GM21447 (cell line): Measurements from ENCODE around the gene XPO4.

Experiments used
- ATAC-seq: cut with Tn5 transposase; IDR thresholded peaks from one replicate; pipeline ENCODE4 v1.9.1; 2021; ENCODE audit not compliant: unreplicated experiment

The XPO4 gene

GRCh38 chr13:20831254-20831653 is 71.3 kb downstream of the XPO4 start:
- ATAC-seq, result no peak

GRCh38 chr13:20828539-20829364 is 73.8 kb downstream of the XPO4 start:
- ATAC-seq, result peak; percentile 83

GRCh38 chr13:20826843-20827560 is 75.5 kb downstream of the XPO4 start:
- ATAC-seq, result no peak

- ATAC-seq, result no peak
Measured at GRCh38 chr13:20826301-20826700, 76.2 kb downstream of the XPO4 start.

- no peak for ATAC-seq
Measured at GRCh38 chr13:20825477-20825875, 77.1 kb downstream of the XPO4 start.

DNA sequence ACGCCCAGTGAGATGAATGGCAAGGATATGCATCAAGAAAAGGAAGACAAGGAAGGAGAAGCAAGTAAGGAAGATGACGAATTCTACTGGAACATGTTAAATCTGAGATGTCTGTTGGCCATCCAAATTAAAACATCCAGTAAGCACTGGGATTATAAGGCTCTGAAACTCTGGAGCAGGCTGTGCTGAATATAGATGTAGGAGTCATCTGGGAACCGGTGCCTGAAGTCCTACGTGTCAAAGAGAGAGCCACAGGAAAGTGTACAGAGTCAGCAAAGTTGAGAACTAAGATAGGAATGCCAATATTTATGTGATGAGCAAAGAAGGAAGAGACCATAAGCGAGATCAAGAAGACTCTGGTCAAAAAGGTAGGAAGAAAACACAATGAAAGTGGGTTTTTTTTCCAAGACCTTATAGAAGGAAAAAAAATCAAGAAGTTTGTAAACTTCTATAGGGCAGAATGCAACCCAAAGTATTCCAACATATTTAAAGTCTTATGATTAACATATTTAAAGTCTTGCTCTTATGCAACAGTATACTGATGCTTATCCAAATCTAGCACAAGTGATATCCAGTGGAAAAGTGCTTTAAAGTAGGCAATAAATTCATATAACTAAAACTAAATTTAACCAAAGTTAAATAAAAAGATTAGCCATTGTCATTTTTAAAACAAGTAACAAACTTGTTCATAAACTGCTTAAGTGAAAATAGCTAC is 77.6 kb downstream of the XPO4 start:
- no peak for ATAC-seq

- no peak for ATAC-seq
Measured at GRCh38 chr13:20823071-20823470, 79.5 kb downstream of the XPO4 start.

DNA sequence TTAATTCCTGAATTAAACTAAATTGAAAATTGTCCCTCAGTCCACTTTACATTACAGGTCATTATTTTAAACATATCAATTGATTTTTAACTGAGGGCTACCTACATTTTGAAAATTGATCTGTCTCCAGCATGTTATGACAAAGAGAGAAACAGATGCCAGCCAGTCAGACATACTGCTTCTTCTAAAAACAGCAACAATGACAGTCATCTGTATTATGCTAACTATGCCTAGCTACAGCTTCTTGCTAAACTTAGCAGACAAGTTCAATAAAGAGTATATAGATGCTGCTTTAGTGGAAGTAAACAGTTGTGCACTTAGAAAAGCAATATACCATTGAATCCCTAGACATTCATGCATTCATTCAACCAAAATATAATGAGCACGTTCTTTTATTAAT is 80.1 kb downstream of the XPO4 start:
- ATAC-seq, result no peak

DNA sequence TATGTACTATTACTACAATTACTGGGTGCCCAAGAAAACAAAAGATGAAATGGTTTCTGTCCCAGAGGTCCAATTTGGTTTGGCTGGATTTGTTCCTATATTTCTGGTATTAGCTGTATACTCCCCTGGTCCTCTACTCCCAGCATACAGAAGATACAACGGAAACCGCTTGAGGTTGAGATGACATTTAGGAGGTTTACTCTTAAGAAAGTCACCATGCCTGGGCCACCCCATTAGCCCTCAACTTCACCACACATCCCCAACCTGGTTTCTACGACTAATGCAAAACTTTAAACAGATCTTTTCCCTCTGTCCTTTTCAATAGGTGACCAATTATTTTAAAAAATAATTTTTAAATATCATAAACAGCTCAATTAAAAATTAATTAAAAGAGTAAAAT is 82.8 kb downstream of the XPO4 start:
- ATAC-seq, result no peak

- ATAC-seq, result no peak
Measured at GRCh38 chr13:20815464-20815863, 87.1 kb downstream of the XPO4 start.

- ATAC-seq, result no peak
Measured at GRCh38 chr13:20814224-20814910, 88.2 kb downstream of the XPO4 start.

GRCh38 chr13:20812890-20813289 is 89.7 kb downstream of the XPO4 start:
- ATAC-seq, result no peak

GRCh38 chr13:20810808-20811207 is 91.7 kb downstream of the XPO4 start:
- no peak for ATAC-seq

GRCh38 chr13:20808874-20809273 is 93.7 kb downstream of the XPO4 start:
- no peak for ATAC-seq

- ATAC-seq, result no peak
Measured at GRCh38 chr13:20803180-20803965, 99.2 kb downstream of the XPO4 start.

DNA sequence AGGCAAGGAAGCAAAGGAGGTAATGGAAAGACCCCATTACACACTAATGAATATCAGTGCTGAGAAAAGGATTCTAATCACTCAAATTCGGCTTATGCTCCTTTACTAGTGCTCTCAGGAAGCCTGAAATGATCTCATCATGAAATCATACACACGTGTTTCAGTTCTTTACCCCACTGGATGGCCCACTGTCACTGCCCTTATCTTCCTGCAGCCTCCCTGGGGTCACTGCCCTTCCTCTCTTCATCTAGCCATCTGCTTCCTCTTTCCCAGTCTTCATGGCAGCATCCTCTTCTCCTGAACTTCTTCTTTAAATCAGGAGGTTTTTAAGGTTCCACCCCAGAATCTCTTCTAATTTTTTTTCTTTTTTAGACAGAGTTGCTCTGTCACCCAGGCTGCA is 100.8 kb downstream of the XPO4 start:
- ATAC-seq, result no peak

- no peak for ATAC-seq
Measured at GRCh38 chr13:20799726-20800416, 102.7 kb downstream of the XPO4 start.

GRCh38 chr13:20798027-20798426 is 104.5 kb downstream of the XPO4 start:
- no peak for ATAC-seq

GRCh38 chr13:20796791-20797508 is 105.6 kb downstream of the XPO4 start:
- no peak for ATAC-seq
